ENCODE measurements around the gene PPP1R2C. TPM values are rescaled to one million over a fixed set of nuclear protein-coding genes. Genes with fewer than 3 reads are reported as not detected.

Gene PPP1R2C
- total and polyA plus RNA-seq, 2 of the 4 experiments (the other 2 are of a cell fraction): not detected

DNA sequence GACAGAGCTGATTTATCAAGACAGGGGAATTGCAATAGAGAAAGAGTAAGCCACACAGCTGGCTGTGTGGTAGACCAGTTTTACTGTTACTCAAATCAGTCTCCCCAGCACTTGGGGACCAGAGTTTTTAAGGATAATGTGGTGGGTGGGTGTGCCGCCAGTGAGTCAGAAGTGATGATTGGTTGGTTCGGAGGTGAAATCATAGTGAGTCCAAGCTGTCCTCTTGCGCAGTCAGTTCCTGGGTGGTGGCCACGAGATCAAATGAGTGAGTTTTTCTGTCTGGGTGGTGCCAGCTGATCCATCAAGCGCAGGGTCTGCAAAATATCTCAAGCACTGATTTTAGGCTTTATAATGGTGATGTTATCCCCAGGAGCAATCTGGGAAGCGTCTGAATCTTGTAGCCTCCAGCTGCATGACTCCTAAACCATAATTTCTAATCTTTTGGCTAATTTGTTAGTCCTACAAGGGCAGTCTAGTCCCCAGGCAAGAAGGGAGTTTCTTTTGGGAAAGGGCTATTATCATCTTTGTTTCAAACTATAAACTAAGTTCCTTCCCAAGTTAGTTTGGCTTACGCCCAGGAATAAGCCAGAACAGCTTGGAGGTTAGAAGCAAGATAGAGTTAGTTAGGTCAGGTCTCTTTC lies 44.0 kb upstream of the PPP1R2C start:
- Histone ChIP-seq H3K14ac (replicated peaks; ENCODE audit: low read depth, low read length) (no peak overlapping the region), H2BK120ac (ENCODE audit: low read depth, low read length) (no peak overlapping the region), H3K9ac (ENCODE audit: low read depth, low read length) (no peak overlapping the region), H3K9me1 (ENCODE audit: insufficient read depth, low read length) (no peaks in the 10 kb centered on the region), H2AK9ac (replicated peaks; ENCODE audit: low read depth, low read length, poor library complexity) (no peak overlapping the region), H4K5ac (ENCODE audit: low read depth, low read length) (no peak overlapping the region), H2BK5ac (ENCODE audit: low read depth, low read length, poor library complexity, severe bottlenecking) (no peak overlapping the region), H3K79me1 (ENCODE audit: low read depth in 1 of 2, low read length in 2 of 2) (no peaks in the 10 kb centered on the region), H2BK20ac (ENCODE audit: low read depth, low read length) (no peak overlapping the region), H3K56ac (ENCODE audit: extremely low read depth, insufficient read depth, low read length) (no peak overlapping the region), H3K4me2 (ENCODE audit: low read depth, low read length) (no peak overlapping the region), H3K27ac (ENCODE audit: insufficient read depth, low read length) (no peak overlapping the region), H2BK15ac (ENCODE audit: low read depth, low read length) (no peak overlapping the region), H3K4me3 (ENCODE audit: insufficient read depth, low read depth, low read length) (no peak overlapping the region), H3K4ac (ENCODE audit: low read depth, low read length) (no peak overlapping the region), H2AK5ac (ENCODE audit: low read depth, low read length) (no peak overlapping the region), H3K36me3 (ENCODE audit: control insufficient read depth, insufficient read depth, low read length) (no peaks in the 10 kb centered on the region), H3K23ac (ENCODE audit: low read depth, low read length) (no peak overlapping the region), H4K91ac (ENCODE audit: insufficient read depth, low read depth, low read length) (no peak overlapping the region), H3K18ac (ENCODE audit: low read depth, low read length) (no peak overlapping the region), H3K4me1 (ENCODE audit: control insufficient read depth, insufficient read depth, low read length) (no peaks in the 10 kb centered on the region), H3K9me3 (ENCODE audit: control insufficient read depth, insufficient read depth, low read length) (no peaks in the 10 kb centered on the region; the same call in 1 of the 2 replicates), H3K27me3 (ENCODE audit: control insufficient read depth, insufficient read depth, low read length) (no peaks in the 10 kb centered on the region), H4K8ac (ENCODE audit: low read depth in 2 of 2, low read length in 2 of 2) (no peak overlapping the region), H2AFZ (replicated peaks; ENCODE audit: low read length, poor library complexity) (no peak overlapping the region), H4K20me1 (ENCODE audit: insufficient read depth, low read length) (no peaks in the 10 kb centered on the region)
- ChIA-PET POLR2A (ENCODE audit: unreplicated experiment) (no interaction called here), CTCF (no interaction called here)
- intact Hi-C loops (cut with micrococcal nuclease) (no loop called here), in situ Hi-C loops (cut with MboI; ENCODE audit: low sequenced_read_pairs) (no loop called here), dilution Hi-C loops (cut with HindIII; ENCODE audit: low sequenced_read_pairs, unreplicated experiment) (no loop called here)
- DNase-seq (no peak), ATAC-seq (ENCODE audit: low read depth) (no peak)
- TF ChIP-seq, protein P1, sequence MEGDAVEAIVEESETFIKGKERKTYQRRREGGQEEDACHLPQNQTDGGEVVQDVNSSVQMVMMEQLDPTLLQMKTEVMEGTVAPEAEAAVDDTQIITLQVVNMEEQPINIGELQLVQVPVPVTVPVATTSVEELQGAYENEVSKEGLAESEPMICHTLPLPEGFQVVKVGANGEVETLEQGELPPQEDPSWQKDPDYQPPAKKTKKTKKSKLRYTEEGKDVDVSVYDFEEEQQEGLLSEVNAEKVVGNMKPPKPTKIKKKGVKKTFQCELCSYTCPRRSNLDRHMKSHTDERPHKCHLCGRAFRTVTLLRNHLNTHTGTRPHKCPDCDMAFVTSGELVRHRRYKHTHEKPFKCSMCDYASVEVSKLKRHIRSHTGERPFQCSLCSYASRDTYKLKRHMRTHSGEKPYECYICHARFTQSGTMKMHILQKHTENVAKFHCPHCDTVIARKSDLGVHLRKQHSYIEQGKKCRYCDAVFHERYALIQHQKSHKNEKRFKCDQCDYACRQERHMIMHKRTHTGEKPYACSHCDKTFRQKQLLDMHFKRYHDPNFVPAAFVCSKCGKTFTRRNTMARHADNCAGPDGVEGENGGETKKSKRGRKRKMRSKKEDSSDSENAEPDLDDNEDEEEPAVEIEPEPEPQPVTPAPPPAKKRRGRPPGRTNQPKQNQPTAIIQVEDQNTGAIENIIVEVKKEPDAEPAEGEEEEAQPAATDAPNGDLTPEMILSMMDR (conservative IDR thresholded peaks at IDR 0.05; ENCODE audit: low read depth, low read length): no peak
- TF ChIP-seq RFX5 (IDR thresholded peaks at IDR 0.05; ENCODE audit: low read depth, low read length) (no peak), MAZ (IDR thresholded peaks at IDR 0.05; ENCODE audit: borderline replicate concordance, low read depth, low read length) (no peak)
- TF ChIP-seq, protein P2, sequence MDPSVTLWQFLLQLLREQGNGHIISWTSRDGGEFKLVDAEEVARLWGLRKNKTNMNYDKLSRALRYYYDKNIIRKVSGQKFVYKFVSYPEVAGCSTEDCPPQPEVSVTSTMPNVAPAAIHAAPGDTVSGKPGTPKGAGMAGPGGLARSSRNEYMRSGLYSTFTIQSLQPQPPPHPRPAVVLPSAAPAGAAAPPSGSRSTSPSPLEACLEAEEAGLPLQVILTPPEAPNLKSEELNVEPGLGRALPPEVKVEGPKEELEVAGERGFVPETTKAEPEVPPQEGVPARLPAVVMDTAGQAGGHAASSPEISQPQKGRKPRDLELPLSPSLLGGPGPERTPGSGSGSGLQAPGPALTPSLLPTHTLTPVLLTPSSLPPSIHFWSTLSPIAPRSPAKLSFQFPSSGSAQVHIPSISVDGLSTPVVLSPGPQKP (IDR thresholded peaks at IDR 0.05; ENCODE audit: borderline replicate concordance, low read depth, low read length): no peak
- 86% methylated on average over 1 of the region's 7 CpGs; no CpG with 5 or more reads in 1 of the 2 experiments for whole genome bisulfite sequencing, 2 experiments (ENCODE audit: extremely low coverage in 2 of 2, insufficient read length in 1 of 2)
- BruUV-seq (replicated peaks): no TSS peak
